ENCODE results near the gene STIMATE.

GRCh38 chr3:52890735-52891134 lies 6.6 kb downstream of the STIMATE start:
- TF ChIP-seq CTCF (IDR thresholded peaks at IDR 0.05) (no peak), POLR2A (IDR thresholded peaks at IDR 0.05) (no peak)

Measured in adrenal gland (tissue), 5 donors.